Lower leg skin (tissue), 3 donors: ENCODE measurements around the gene PSEN1.

Experiments used
- POLR2A ChIP-seq, 2 donors: fragments of 450-650 bp; IDR thresholded peaks; one replicate each; pipeline ENCODE4 v1.6.1; 2016 to 2017; ENCODE audit warnings: antibody characterized with exemption in 2 of 2, mild to moderate bottlenecking in 1 of 2, moderate library complexity in 1 of 2
- TF ChIP-seq, protein P1 (sequence below), 3 donors: fragments of 450-650 bp; IDR thresholded peaks; one replicate each; pipeline ENCODE4 v1.5.1; 2016; ENCODE audit warnings: antibody characterized with exemption in 3 of 3, mild to moderate bottlenecking in 3 of 3, moderate library complexity in 2 of 3

DNA sequence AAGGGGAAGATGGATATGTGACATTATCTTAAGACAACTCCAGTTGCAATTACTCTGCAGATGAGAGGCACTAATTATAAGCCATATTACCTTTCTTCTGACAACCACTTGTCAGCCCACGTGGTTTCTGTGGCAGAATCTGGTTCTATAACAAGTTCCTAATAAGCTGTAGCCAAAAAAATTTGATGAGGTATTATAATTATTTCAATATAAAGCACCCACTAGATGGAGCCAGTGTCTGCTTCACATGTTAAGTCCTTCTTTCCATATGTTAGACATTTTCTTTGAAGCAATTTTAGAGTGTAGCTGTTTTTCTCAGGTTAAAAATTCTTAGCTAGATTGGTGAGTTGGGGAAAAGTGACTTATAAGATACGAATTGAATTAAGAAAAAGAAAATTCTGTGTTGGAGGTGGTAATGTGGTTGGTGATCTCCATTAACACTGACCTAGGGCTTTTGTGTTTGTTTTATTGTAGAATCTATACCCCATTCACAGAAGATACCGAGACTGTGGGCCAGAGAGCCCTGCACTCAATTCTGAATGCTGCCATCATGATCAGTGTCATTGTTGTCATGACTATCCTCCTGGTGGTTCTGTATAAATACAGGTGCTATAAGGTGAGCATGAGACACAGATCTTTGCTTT, 36.9 kb downstream of the PSEN1 start:
- no peak for TF ChIP-seq POLR2A (IDR thresholded peaks at IDR 0.05)
- TF ChIP-seq, protein P1, sequence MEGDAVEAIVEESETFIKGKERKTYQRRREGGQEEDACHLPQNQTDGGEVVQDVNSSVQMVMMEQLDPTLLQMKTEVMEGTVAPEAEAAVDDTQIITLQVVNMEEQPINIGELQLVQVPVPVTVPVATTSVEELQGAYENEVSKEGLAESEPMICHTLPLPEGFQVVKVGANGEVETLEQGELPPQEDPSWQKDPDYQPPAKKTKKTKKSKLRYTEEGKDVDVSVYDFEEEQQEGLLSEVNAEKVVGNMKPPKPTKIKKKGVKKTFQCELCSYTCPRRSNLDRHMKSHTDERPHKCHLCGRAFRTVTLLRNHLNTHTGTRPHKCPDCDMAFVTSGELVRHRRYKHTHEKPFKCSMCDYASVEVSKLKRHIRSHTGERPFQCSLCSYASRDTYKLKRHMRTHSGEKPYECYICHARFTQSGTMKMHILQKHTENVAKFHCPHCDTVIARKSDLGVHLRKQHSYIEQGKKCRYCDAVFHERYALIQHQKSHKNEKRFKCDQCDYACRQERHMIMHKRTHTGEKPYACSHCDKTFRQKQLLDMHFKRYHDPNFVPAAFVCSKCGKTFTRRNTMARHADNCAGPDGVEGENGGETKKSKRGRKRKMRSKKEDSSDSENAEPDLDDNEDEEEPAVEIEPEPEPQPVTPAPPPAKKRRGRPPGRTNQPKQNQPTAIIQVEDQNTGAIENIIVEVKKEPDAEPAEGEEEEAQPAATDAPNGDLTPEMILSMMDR (IDR thresholded peaks at IDR 0.05) = no peak
